ENCODE results near the gene PCNT. TPM values are rescaled to one million over a fixed set of nuclear protein-coding genes. Genes with fewer than 3 reads are reported as not detected.

PCNT gene
- total and polyA plus RNA-seq, 2 of the 4 experiments (the other 2 are of a cell fraction) = 10.0 to 19.4 TPM

- no peaks in the 10 kb centered on the region for H3K36me3 ChIP-seq (ENCODE audit: control insufficient read depth, insufficient read depth, low read length)
- intact Hi-C loops (cut with micrococcal nuclease) = no loop called here
- no peak overlapping the region for H3K23ac ChIP-seq (ENCODE audit: low read depth, low read length)
- ATAC-seq (ENCODE audit: low read depth) = no peak
- TF ChIP-seq POLR2A (IDR thresholded peaks at IDR 0.05; ENCODE audit: low read depth, low read length) = no peak
- TF ChIP-seq MXI1 (IDR thresholded peaks at IDR 0.05; ENCODE audit: borderline replicate concordance, low read depth, low read length) = no peak
- no peak for TF ChIP-seq CTCF (conservative IDR thresholded peaks at IDR 0.05; ENCODE audit: low read depth, low read length)
- no peak for TF ChIP-seq NFE2L2 (IDR thresholded peaks at IDR 0.05; ENCODE audit: low read depth, low read length)
- no peak for TF ChIP-seq MAFK (IDR thresholded peaks at IDR 0.05; ENCODE audit: low read depth, low read length)
- TF ChIP-seq CHD1 (IDR thresholded peaks at IDR 0.05; ENCODE audit: low read depth, low read length) = no peak
- TF ChIP-seq ELK1 (IDR thresholded peaks at IDR 0.05; ENCODE audit: borderline replicate concordance, low read depth, low read length) = no peak
- no peak for TF ChIP-seq RFX5 (IDR thresholded peaks at IDR 0.05; ENCODE audit: low read depth, low read length)
- no peak for TF ChIP-seq MAZ (IDR thresholded peaks at IDR 0.05; ENCODE audit: borderline replicate concordance, low read depth, low read length)
- TF ChIP-seq RCOR1 (IDR thresholded peaks at IDR 0.05; ENCODE audit: insufficient replicate concordance, low read length) = no peak
- no peak for TF ChIP-seq RAD21 (IDR thresholded peaks at IDR 0.05; ENCODE audit: low read length)
- no peak for TF ChIP-seq USF2 (IDR thresholded peaks at IDR 0.05; ENCODE audit: low read depth, low read length)
- no peak for TF ChIP-seq SMC3 (IDR thresholded peaks at IDR 0.05; ENCODE audit: low read depth, low read length)
- no peak for TF ChIP-seq BHLHE40 (IDR thresholded peaks at IDR 0.05; ENCODE audit: low read depth, low read length)
- TF ChIP-seq CEBPB (IDR thresholded peaks at IDR 0.05; ENCODE audit: low read depth, low read length) = no peak
- no peak for TF ChIP-seq FOS (IDR thresholded peaks at IDR 0.05; ENCODE audit: low read depth, low read length)
- no peak overlapping the region for H3K9ac ChIP-seq (ENCODE audit: low read depth, low read length)
- H2AFZ ChIP-seq (replicated peaks; ENCODE audit: low read length, poor library complexity) = no peak overlapping the region
- no peak overlapping the region for H3K14ac ChIP-seq (replicated peaks; ENCODE audit: low read depth, low read length)
- dilution Hi-C loops (cut with HindIII; ENCODE audit: low sequenced_read_pairs, unreplicated experiment) = no loop called here
- H3K27me3 ChIP-seq (ENCODE audit: control insufficient read depth, insufficient read depth, low read length) = no peaks in the 10 kb centered on the region
- no peak for DNase-seq
- no peak overlapping the region for H2AK9ac ChIP-seq (replicated peaks; ENCODE audit: low read depth, low read length, poor library complexity)
- H3K4me1 ChIP-seq (ENCODE audit: control insufficient read depth, insufficient read depth, low read length) = peaks cover 23% of the 10 kb centered on the region
- no TSS peak for BruUV-seq (replicated peaks)
- no peaks in the 10 kb centered on the region; the same call in 1 of the 2 replicates for H4K20me1 ChIP-seq (ENCODE audit: insufficient read depth, low read length)
- no peak overlapping the region for H3K56ac ChIP-seq (ENCODE audit: extremely low read depth, insufficient read depth, low read length)
- ChIA-PET CTCF (no interaction called here), POLR2A (ENCODE audit: unreplicated experiment) (no interaction called here)
- H2BK5ac ChIP-seq (ENCODE audit: low read depth, low read length, poor library complexity, severe bottlenecking) = no peak overlapping the region
- H2BK20ac ChIP-seq (ENCODE audit: low read depth, low read length) = no peak overlapping the region
- H3K9me1 ChIP-seq (ENCODE audit: insufficient read depth, low read length) = peaks cover 14% of the 10 kb centered on the region
- no peak overlapping the region for H3K4me3 ChIP-seq (ENCODE audit: insufficient read depth, low read depth, low read length)
- no peak overlapping the region for H2AK5ac ChIP-seq (ENCODE audit: low read depth, low read length)
- peaks cover 6% of the 10 kb centered on the region for H3K9me3 ChIP-seq (ENCODE audit: control insufficient read depth, insufficient read depth, low read length)
- H3K18ac ChIP-seq (ENCODE audit: low read depth, low read length) = no peak overlapping the region
- no peak overlapping the region for H3K27ac ChIP-seq (ENCODE audit: insufficient read depth, low read length)
- H3K79me1 ChIP-seq (ENCODE audit: low read depth in 1 of 2, low read length in 2 of 2) = peaks cover 19 to 71% of the 10 kb centered on the region in 2 experiments
- H4K91ac ChIP-seq (ENCODE audit: insufficient read depth, low read depth, low read length) = no peak overlapping the region
- no peak overlapping the region for H2BK120ac ChIP-seq (ENCODE audit: low read depth, low read length)
- no peak overlapping the region for H3K4me2 ChIP-seq (ENCODE audit: low read depth, low read length)
- H4K8ac ChIP-seq (ENCODE audit: low read depth in 2 of 2, low read length in 2 of 2) = no peak overlapping the region
- no peak overlapping the region for H4K5ac ChIP-seq (ENCODE audit: low read depth, low read length)
- WGBS, 2 experiments (ENCODE audit: extremely low coverage in 2 of 2, insufficient read length in 1 of 2) = 98% methylated on average over 5 of the region's 5 CpGs; no CpG with 5 or more reads in 1 of the 2 experiments
- H3K4ac ChIP-seq (ENCODE audit: low read depth, low read length) = no peak overlapping the region
- no peak overlapping the region for H2BK15ac ChIP-seq (ENCODE audit: low read depth, low read length)
- in situ Hi-C loops (cut with MboI; ENCODE audit: low sequenced_read_pairs) = no loop called here
Measured at GRCh38 chr21:46452710-46453109, 128.8 kb downstream of the PCNT start.
